Measurements from ENCODE around the gene R3HDM2. TPM values are rescaled to one million over a fixed set of nuclear protein-coding genes. Genes with fewer than 3 reads are reported as not detected.

R3HDM2 gene
- total RNA-seq, 1 donor from 2014 or later = 19.2 TPM

DNA sequence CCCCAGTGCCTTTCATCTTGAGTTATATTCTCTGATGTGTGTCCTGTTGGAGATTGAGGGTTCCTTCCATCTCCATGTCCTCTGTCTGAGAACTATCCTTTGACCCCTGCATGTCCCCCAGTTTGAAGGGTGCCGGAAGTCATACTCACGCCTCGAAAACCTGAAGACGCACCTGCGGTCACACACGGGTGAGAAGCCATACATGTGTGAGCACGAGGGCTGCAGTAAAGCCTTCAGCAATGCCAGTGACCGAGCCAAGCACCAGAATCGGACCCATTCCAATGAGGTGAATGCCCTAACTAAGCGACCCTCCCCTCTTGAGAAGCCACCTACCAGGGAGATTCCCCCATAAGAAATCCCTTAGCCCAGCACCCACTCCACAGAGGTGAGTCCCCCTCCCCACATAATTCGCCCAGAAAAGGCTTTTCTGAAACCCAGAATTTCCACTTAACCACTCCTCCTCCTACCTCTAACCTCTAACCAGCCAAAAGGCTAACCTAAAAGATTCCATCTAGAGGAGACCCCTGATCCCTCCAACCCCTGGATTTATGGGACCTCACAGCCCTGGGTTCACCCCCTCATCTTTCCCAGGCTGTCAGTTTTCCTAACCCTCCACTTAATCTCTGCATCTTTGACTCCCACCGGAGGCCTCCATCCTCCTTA, 36.5 kb upstream of the R3HDM2 start:
- no peak for DNase-seq (ENCODE audit: low read depth)
- no peak for FAIRE-seq
- Histone ChIP-seq H3K4me1 (ENCODE audit: insufficient read depth, low read length) (peaks cover 3% of the 10 kb centered on the region), H4K20me1 (ENCODE audit: insufficient read depth, low read length) (no peaks in the 10 kb centered on the region), H3K27me3 (ENCODE audit: insufficient read depth, low read length) (peaks cover 7% of the 10 kb centered on the region), H3K79me2 (ENCODE audit: insufficient read depth, low read length) (no peaks in the 10 kb centered on the region), H3K4me3 (ENCODE audit: insufficient read depth, low read depth, low read length) (no peak overlapping the region), H3K36me3 (ENCODE audit: insufficient read depth, low read length) (no peaks in the 10 kb centered on the region), H3K9ac (ENCODE audit: low read length) (no peak overlapping the region), H2AFZ (ENCODE audit: low read depth, low read length) (no peak overlapping the region), H3K27ac (ENCODE audit: low read depth, low read length) (no peak overlapping the region), H3K4me2 (ENCODE audit: low read length) (no peak overlapping the region), H3K9me3 (ENCODE audit: insufficient read depth, low read depth, low read length) (no peaks in the 10 kb centered on the region)
- Mint-ChIP-seq H3K27me3 (ENCODE audit: low read depth, unreplicated experiment) (peaks cover 71% of the 10 kb centered on the region), H3K9me3 (ENCODE audit: unreplicated experiment) (peaks cover 5% of the 10 kb centered on the region), H3K4me1 (ENCODE audit: low read depth, unreplicated experiment) (peaks cover 5% of the 10 kb centered on the region), H3K27ac (ENCODE audit: unreplicated experiment) (no peak overlapping the region), H3K36me3 (ENCODE audit: low read depth, unreplicated experiment) (peaks cover 23% of the 10 kb centered on the region), H3K4me3 (ENCODE audit: unreplicated experiment) (no peak overlapping the region)
- no peak for TF ChIP-seq EZH2 (IDR thresholded peaks at IDR 0.05; ENCODE audit: insufficient read depth, low read length)
- TF ChIP-seq, protein P1, sequence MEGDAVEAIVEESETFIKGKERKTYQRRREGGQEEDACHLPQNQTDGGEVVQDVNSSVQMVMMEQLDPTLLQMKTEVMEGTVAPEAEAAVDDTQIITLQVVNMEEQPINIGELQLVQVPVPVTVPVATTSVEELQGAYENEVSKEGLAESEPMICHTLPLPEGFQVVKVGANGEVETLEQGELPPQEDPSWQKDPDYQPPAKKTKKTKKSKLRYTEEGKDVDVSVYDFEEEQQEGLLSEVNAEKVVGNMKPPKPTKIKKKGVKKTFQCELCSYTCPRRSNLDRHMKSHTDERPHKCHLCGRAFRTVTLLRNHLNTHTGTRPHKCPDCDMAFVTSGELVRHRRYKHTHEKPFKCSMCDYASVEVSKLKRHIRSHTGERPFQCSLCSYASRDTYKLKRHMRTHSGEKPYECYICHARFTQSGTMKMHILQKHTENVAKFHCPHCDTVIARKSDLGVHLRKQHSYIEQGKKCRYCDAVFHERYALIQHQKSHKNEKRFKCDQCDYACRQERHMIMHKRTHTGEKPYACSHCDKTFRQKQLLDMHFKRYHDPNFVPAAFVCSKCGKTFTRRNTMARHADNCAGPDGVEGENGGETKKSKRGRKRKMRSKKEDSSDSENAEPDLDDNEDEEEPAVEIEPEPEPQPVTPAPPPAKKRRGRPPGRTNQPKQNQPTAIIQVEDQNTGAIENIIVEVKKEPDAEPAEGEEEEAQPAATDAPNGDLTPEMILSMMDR (IDR thresholded peaks at IDR 0.05; ENCODE audit: insufficient read depth, low read depth, low read length) = no peak

DNA sequence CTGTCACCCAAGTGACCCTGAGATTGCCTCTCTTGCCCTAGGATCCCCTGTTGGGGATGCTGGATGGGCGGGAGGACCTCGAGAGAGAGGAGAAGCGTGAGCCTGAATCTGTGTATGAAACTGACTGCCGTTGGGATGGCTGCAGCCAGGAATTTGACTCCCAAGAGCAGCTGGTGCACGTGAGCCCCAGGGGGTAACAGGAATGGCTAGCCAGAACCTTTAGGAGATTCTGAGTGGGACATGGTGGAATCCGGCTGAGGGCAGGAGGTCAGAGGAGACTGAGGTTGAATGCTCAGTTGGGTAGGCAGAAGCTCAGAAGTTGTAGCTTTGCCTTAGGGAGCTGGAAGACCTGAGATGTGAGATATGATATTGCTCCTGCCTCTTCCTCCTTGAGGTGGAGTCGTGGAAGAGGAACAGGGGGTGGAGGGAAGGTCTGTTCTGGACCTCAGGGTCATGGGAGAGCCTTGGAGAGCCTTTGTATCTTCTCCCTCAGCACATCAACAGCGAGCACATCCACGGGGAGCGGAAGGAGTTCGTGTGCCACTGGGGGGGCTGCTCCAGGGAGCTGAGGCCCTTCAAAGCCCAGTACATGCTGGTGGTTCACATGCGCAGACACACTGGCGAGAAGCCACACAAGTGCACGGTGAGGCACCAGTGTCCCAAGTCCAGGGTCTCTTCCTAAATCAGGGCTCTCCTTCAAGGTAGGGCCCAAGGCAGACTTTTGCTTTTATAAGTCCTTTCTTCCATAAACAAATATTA, 35.1 kb upstream of the R3HDM2 start:
- Mint-ChIP-seq H3K36me3 (ENCODE audit: low read depth, unreplicated experiment) (peaks cover 23% of the 10 kb centered on the region), H3K27me3 (ENCODE audit: low read depth, unreplicated experiment) (peaks cover 59% of the 10 kb centered on the region), H3K4me3 (ENCODE audit: unreplicated experiment) (no peak overlapping the region), H3K4me1 (ENCODE audit: low read depth, unreplicated experiment) (peaks cover 5% of the 10 kb centered on the region), H3K9me3 (ENCODE audit: unreplicated experiment) (peaks cover 5% of the 10 kb centered on the region), H3K27ac (ENCODE audit: unreplicated experiment) (no peak overlapping the region)
- Histone ChIP-seq H3K36me3 (ENCODE audit: insufficient read depth, low read length) (no peaks in the 10 kb centered on the region), H3K4me2 (ENCODE audit: low read length) (no peak overlapping the region), H3K4me3 (ENCODE audit: insufficient read depth, low read depth, low read length) (no peak overlapping the region), H3K27ac (ENCODE audit: low read depth, low read length) (no peak overlapping the region), H3K27me3 (ENCODE audit: insufficient read depth, low read length) (peaks cover 3% of the 10 kb centered on the region), H4K20me1 (ENCODE audit: insufficient read depth, low read length) (no peaks in the 10 kb centered on the region), H3K9ac (ENCODE audit: low read length) (no peak overlapping the region), H3K79me2 (ENCODE audit: insufficient read depth, low read length) (no peaks in the 10 kb centered on the region), H2AFZ (ENCODE audit: low read depth, low read length) (no peak overlapping the region), H3K9me3 (ENCODE audit: insufficient read depth, low read depth, low read length) (no peaks in the 10 kb centered on the region), H3K4me1 (ENCODE audit: insufficient read depth, low read length) (peaks cover 13% of the 10 kb centered on the region)
- DNase-seq (ENCODE audit: low read depth) = no peak
- TF ChIP-seq, protein P1 (IDR thresholded peaks at IDR 0.05; ENCODE audit: insufficient read depth, low read depth, low read length) = no peak
- TF ChIP-seq EZH2 (IDR thresholded peaks at IDR 0.05; ENCODE audit: insufficient read depth, low read length) = no peak
- FAIRE-seq = no peak

All from astrocyte (in vitro differentiated cells and primary cell).